GM20000 (cell line): ENCODE results near the gene LLGL1.
A peak's percentile ranks its signal among the peaks of the same experiment; 100 is the strongest.

ENCODE experiments used
- DNase-seq: peaks from one replicate; pipeline ENCODE4 v3.0.0; 2012; ENCODE audit warnings: low spot score
- CTCF ChIP-seq: IDR thresholded peaks from 2 replicates; pipeline ENCODE4 v1.5.1; 2012; ENCODE audit warnings: mild to moderate bottlenecking, control low read depth; ENCODE audit errors: extremely low read depth, missing control alignments

Gene LLGL1

GRCh38 chr17:18247613-18248001 lies 22.2 kb downstream of the LLGL1 start:
- no peak for TF ChIP-seq CTCF
- DNase-seq = no peak

- DNase-seq = peak; percentile 95
- peak; percentile 44 for TF ChIP-seq CTCF
Observed at GRCh38 chr17:18248300-18248731, 22.9 kb downstream of the LLGL1 start.

GRCh38 chr17:18248811-18249210 lies 23.4 kb downstream of the LLGL1 start:
- no peak for TF ChIP-seq CTCF
- DNase-seq = no peak

GRCh38 chr17:18250259-18250658 lies 24.8 kb downstream of the LLGL1 start:
- DNase-seq = no peak
- TF ChIP-seq CTCF = no peak

GRCh38 chr17:18250708-18251107 lies 25.3 kb downstream of the LLGL1 start:
- TF ChIP-seq CTCF = no peak
- DNase-seq = no peak

GRCh38 chr17:18251204-18251603 lies 25.8 kb downstream of the LLGL1 start:
- no peak for DNase-seq
- TF ChIP-seq CTCF = no peak

GRCh38 chr17:18252160-18252559 lies 26.7 kb downstream of the LLGL1 start:
- DNase-seq = no peak
- TF ChIP-seq CTCF = no peak
